ENCODE data around the gene DLK2. TPM values are rescaled to one million over a fixed set of nuclear protein-coding genes. Genes with fewer than 3 reads are reported as not detected.

The DLK2 gene
- total and polyA plus RNA-seq, 2 of the 13 experiments (the other 11 are each of a cell fraction or from before 2014, with no cell fraction given) = 1.2 to 3.8 TPM

- TF ChIP-seq ZHX2 (IDR thresholded peaks at IDR 0.05; ENCODE audit: low read depth) = peak; percentile 65; the same call in 1 of the 2 replicates
- TF ChIP-seq ZHX2 (CRISPR knock-in tag; IDR thresholded peaks at IDR 0.05; ENCODE audit: borderline replicate concordance) = 0 out of 2 replicates have a peak, but pooled peaks have one; percentile 35
- TF ChIP-seq PHF5A (CRISPR knock-in tag; IDR thresholded peaks at IDR 0.05; ENCODE audit: low read depth, unreplicated experiment) = no peak
- 0 out of 2 replicates have a peak, but pooled peaks have one; percentile 58 for TF ChIP-seq ZNF563 (CRISPR knock-in tag; IDR thresholded peaks at IDR 0.05)
- no peak for TF ChIP-seq ATF1 (CRISPR knock-in tag; IDR thresholded peaks at IDR 0.05)
- TF ChIP-seq ZNF709 (CRISPR knock-in tag; IDR thresholded peaks at IDR 0.05) = peak; percentile 84; the same call in 1 of the 2 replicates
- TF ChIP-seq ZNF510 (CRISPR knock-in tag; IDR thresholded peaks at IDR 0.05; ENCODE audit: low read depth) = no peak
- no peak for TF ChIP-seq KDM5A (IDR thresholded peaks at IDR 0.05; ENCODE audit: borderline replicate concordance, low read length)
- peak; percentile 47 for TF ChIP-seq ZNF331 (CRISPR knock-in tag; IDR thresholded peaks at IDR 0.05)
- peak; percentile 47; the same call in 1 of the 2 replicates for TF ChIP-seq THAP11 (CRISPR knock-in tag; IDR thresholded peaks at IDR 0.05)
- no peak for TF ChIP-seq POLR2G (IDR thresholded peaks at IDR 0.05; ENCODE audit: low read depth, low read length)
- TF ChIP-seq UBTF (CRISPR knock-in tag; IDR thresholded peaks at IDR 0.05) = no peak
- peak; percentile 92 for TF ChIP-seq GATAD2A (CRISPR knock-in tag; IDR thresholded peaks at IDR 0.05)
- TF ChIP-seq FOXJ3 (CRISPR knock-in tag; IDR thresholded peaks at IDR 0.05; ENCODE audit: borderline replicate concordance) = 0 out of 2 replicates have a peak, but pooled peaks have one; percentile 66
- TF ChIP-seq BCL6 (CRISPR knock-in tag; IDR thresholded peaks at IDR 0.05) = peak; percentile 69
- TF ChIP-seq ZC3H13 (CRISPR knock-in tag; IDR thresholded peaks at IDR 0.05) = 0 out of 2 replicates have a peak, but pooled peaks have one; percentile 72
- TF ChIP-seq SP5 (CRISPR knock-in tag; IDR thresholded peaks at IDR 0.05; ENCODE audit: borderline replicate concordance, low read depth) = peak; percentile 57; the same call in 1 of the 2 replicates
- TF ChIP-seq TP53 (CRISPR knock-in tag; conservative IDR thresholded peaks at IDR 0.05) = no peak; the same call in 1 of the 2 replicates
- TF ChIP-seq GABPA (IDR thresholded peaks at IDR 0.05; ENCODE audit: low read depth, low read length) = no peak
- TF ChIP-seq GABPA (CRISPR knock-in tag; IDR thresholded peaks at IDR 0.05; ENCODE audit: low read depth) = peak; percentile 70; the same call in 1 of the 2 replicates
- TF ChIP-seq CEBPG (CRISPR knock-in tag; IDR thresholded peaks at IDR 0.05) = 0 out of 2 replicates have a peak, but pooled peaks have one; percentile 13
- 0 out of 2 replicates have a peak, but pooled peaks have one; percentile 32 for TF ChIP-seq ZFP36L1 (CRISPR knock-in tag; IDR thresholded peaks at IDR 0.05)
- TF ChIP-seq THAP8 (CRISPR knock-in tag; IDR thresholded peaks at IDR 0.05; ENCODE audit: borderline replicate concordance) = no peak
- TF ChIP-seq RCOR2 (CRISPR knock-in tag; IDR thresholded peaks at IDR 0.05) = peak; percentile 81; the same call in 1 of the 2 replicates
These were observed 35.2 kb upstream of the DLK2 start (continued) for GRCh38 chr6:43490523-43490939.
